ENCODE results near the gene PBX3. TPM values are rescaled to one million over a fixed set of nuclear protein-coding genes. Genes with fewer than 3 reads are reported as not detected.

The PBX3 gene
- total RNA-seq, 1 experiment from 2014 or later: 46.0 TPM

DNA sequence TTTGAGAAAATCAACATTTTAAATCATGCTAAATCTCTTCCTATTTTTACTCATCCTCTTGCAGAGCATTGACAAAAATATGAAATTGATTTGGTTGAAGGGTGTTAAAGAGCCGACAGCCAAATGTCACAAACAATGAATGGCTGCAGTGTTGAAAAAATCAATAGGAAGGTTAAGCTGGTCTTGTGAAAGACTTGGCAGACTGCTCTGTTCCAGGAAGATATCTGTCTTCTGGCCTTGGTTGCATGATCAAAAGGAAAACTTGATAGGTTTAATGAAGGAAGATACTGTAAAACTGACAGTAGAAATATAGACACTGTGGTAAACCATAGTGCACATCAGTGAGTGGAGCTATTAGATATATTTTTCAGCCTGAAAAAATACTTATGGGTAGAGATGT lies 103.6 kb downstream of the PBX3 start:
- no peak overlapping the region for H3K56ac ChIP-seq (ENCODE audit: insufficient read length, low read depth, low read length)
- no peak overlapping the region for H3K4ac ChIP-seq (ENCODE audit: low read depth, low read length)
- H3K27me3 Mint-ChIP-seq (ENCODE audit: low read depth): no peaks in the 10 kb centered on the region
- H3K79me2 ChIP-seq (ENCODE audit: insufficient read depth, low read length): peaks cover 2% of the 10 kb centered on the region; the same call in 1 of the 2 replicates
- H4K91ac ChIP-seq (ENCODE audit: insufficient read length, low read depth, low read length): no peak overlapping the region
- no peak overlapping the region for H3K9ac ChIP-seq (ENCODE audit: extremely low read depth, insufficient read length, low read length)
- H3K4me1 Mint-ChIP-seq: peaks cover 7 to 12% of the 10 kb centered on the region in 2 experiments; a peak in 3 of 4 replicates
- no peak overlapping the region for H3K14ac ChIP-seq (ENCODE audit: insufficient read depth, low read length)
- H2BK12ac ChIP-seq (ENCODE audit: insufficient read length, low read depth, low read length): no peak overlapping the region
- H3K27ac ChIP-seq (ENCODE audit: insufficient read length, low read depth, low read length): no peak overlapping the region
- H2AK5ac ChIP-seq (ENCODE audit: insufficient read length, low read length): no peak overlapping the region
- TF ChIP-seq, protein P1, sequence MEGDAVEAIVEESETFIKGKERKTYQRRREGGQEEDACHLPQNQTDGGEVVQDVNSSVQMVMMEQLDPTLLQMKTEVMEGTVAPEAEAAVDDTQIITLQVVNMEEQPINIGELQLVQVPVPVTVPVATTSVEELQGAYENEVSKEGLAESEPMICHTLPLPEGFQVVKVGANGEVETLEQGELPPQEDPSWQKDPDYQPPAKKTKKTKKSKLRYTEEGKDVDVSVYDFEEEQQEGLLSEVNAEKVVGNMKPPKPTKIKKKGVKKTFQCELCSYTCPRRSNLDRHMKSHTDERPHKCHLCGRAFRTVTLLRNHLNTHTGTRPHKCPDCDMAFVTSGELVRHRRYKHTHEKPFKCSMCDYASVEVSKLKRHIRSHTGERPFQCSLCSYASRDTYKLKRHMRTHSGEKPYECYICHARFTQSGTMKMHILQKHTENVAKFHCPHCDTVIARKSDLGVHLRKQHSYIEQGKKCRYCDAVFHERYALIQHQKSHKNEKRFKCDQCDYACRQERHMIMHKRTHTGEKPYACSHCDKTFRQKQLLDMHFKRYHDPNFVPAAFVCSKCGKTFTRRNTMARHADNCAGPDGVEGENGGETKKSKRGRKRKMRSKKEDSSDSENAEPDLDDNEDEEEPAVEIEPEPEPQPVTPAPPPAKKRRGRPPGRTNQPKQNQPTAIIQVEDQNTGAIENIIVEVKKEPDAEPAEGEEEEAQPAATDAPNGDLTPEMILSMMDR (conservative IDR thresholded peaks at IDR 0.05): no peak
- H3K27me3 ChIP-seq (ENCODE audit: insufficient read depth, low read length): no peaks in the 10 kb centered on the region
- no peaks in the 10 kb centered on the region for H3K79me1 ChIP-seq (ENCODE audit: insufficient read depth, low read depth, low read length, poor library complexity, severe bottlenecking)
- no peak overlapping the region for H3K4me2 ChIP-seq (ENCODE audit: insufficient read depth, insufficient read length, low read length)
- H3K4me1 ChIP-seq (ENCODE audit: insufficient read depth, low read length): no peaks in the 10 kb centered on the region
- H2BK120ac ChIP-seq (ENCODE audit: low read depth, low read length, poor library complexity, severe bottlenecking): no peak overlapping the region
- H3K23me2 ChIP-seq (ENCODE audit: insufficient read length, low read depth, low read length, poor library complexity, severe bottlenecking): no peaks in the 10 kb centered on the region
- H4K20me1 ChIP-seq (ENCODE audit: control insufficient read depth, insufficient read depth, insufficient read length): no peaks in the 10 kb centered on the region
- H2AFZ ChIP-seq (ENCODE audit: low read length): no peak overlapping the region
- H3K36me3 Mint-ChIP-seq (ENCODE audit: insufficient read depth in 1 of 3, low read depth in 3 of 3): peaks cover 3 to 10% (median 6%) of the 10 kb centered on the region in 3 experiments; a peak in 5 of 7 replicates
- H2BK20ac ChIP-seq (ENCODE audit: low read depth, low read length, poor library complexity, severe bottlenecking): no peak overlapping the region
- DNase-seq: no peak
- WGBS (ENCODE audit: extremely low coverage, insufficient read length, low lambda C conversion rate): no CpG with 5 or more reads among the region's 1 CpG
- no peak overlapping the region for H3T11ph ChIP-seq (ENCODE audit: low read length)
- no peak overlapping the region for H4K5ac ChIP-seq (ENCODE audit: insufficient read length, low read depth, low read length)
- no peak overlapping the region for H2BK5ac ChIP-seq (ENCODE audit: insufficient read length, low read length)
- no peaks in the 10 kb centered on the region for H3K9me3 ChIP-seq (ENCODE audit: control insufficient read depth, low read depth, low read length)
- H3K4me3 Mint-ChIP-seq: no peak overlapping the region
- H4K8ac ChIP-seq (replicated peaks; ENCODE audit: insufficient read length, low read depth, low read length): no peak overlapping the region
- no peak overlapping the region for H3K18ac ChIP-seq (ENCODE audit: insufficient read length, low read depth, low read length)
- no peaks in the 10 kb centered on the region for H3K9me3 Mint-ChIP-seq
- H3K27ac Mint-ChIP-seq: no peak overlapping the region; a peak in 1 of 7 replicates
- H2BK15ac ChIP-seq (ENCODE audit: low read depth, low read length): no peak overlapping the region
- no peak overlapping the region for H3K23ac ChIP-seq (ENCODE audit: insufficient read length, low read depth, low read length)
